Measurements from ENCODE around the gene IL17B.

IL17B gene

GRCh38 chr5:149379177-149379761 is at the start of gene IL17B:
Gene IL17B, minus strand, starts transcription at chr5:149379292. Its CDS starts 67 bp downstream, at chr5:149379225.
- DNase-seq (ENCODE audit: low spot score): no peak
- in situ Hi-C loops (cut with MboI; ENCODE audit: low sequenced_read_pairs, unreplicated experiment): loop anchor here (10.0 kb wide), 1 partner anchor 186 kb away; no protein-coding TSS in a partner anchor
- no peak for TF ChIP-seq CTCF (IDR thresholded peaks at IDR 0.05; ENCODE audit: borderline replicate concordance, control extremely low read depth, extremely low read depth, insufficient read depth, missing control alignments)

- in situ Hi-C loops (cut with MboI; ENCODE audit: low sequenced_read_pairs, unreplicated experiment): no loop called here
- no peak for DNase-seq (ENCODE audit: low spot score)
- TF ChIP-seq CTCF (IDR thresholded peaks at IDR 0.05; ENCODE audit: borderline replicate concordance, control extremely low read depth, extremely low read depth, insufficient read depth, missing control alignments): no peak
These were observed 48.9 kb upstream of the IL17B start for GRCh38 chr5:149428032-149428431.

- no peak for TF ChIP-seq CTCF (IDR thresholded peaks at IDR 0.05; ENCODE audit: borderline replicate concordance, control extremely low read depth, extremely low read depth, insufficient read depth, missing control alignments)
- DNase-seq (ENCODE audit: low spot score): no peak
- in situ Hi-C loops (cut with MboI; ENCODE audit: low sequenced_read_pairs, unreplicated experiment): no loop called here
These were observed 48.3 kb upstream of the IL17B start for GRCh38 chr5:149427374-149427773.

GRCh38 chr5:149426931-149427330 is 47.8 kb upstream of the IL17B start:
- DNase-seq (ENCODE audit: low spot score): no peak
- in situ Hi-C loops (cut with MboI; ENCODE audit: low sequenced_read_pairs, unreplicated experiment): no loop called here
- TF ChIP-seq CTCF (IDR thresholded peaks at IDR 0.05; ENCODE audit: borderline replicate concordance, control extremely low read depth, extremely low read depth, insufficient read depth, missing control alignments): no peak

GRCh38 chr5:149425729-149426128 is 46.6 kb upstream of the IL17B start:
- DNase-seq (ENCODE audit: low spot score): no peak
- in situ Hi-C loops (cut with MboI; ENCODE audit: low sequenced_read_pairs, unreplicated experiment): no loop called here
- TF ChIP-seq CTCF (IDR thresholded peaks at IDR 0.05; ENCODE audit: borderline replicate concordance, control extremely low read depth, extremely low read depth, insufficient read depth, missing control alignments): no peak

GRCh38 chr5:149424371-149425315 is 45.6 kb upstream of the IL17B start:
- no peak for TF ChIP-seq CTCF (IDR thresholded peaks at IDR 0.05; ENCODE audit: borderline replicate concordance, control extremely low read depth, extremely low read depth, insufficient read depth, missing control alignments)
- DNase-seq (ENCODE audit: low spot score): no peak
- in situ Hi-C loops (cut with MboI; ENCODE audit: low sequenced_read_pairs, unreplicated experiment): no loop called here

Measured in GM13976 (cell line).